Natural killer cell (primary cell): ENCODE measurements around the gene CTBS. TPM values are rescaled to one million over a fixed set of nuclear protein-coding genes. Genes with fewer than 3 reads are reported as not detected.

ENCODE experiments used
- ATAC-seq, 3 donors: fragments of 150-1000 bp in 2 of 3; fragments of 200-7000 bp in 1 of 3; cut with Tn5 transposase; 1 replicate in 1 of 3; 2 replicates in 2 of 3; pipeline ENCODE4 v1.10.0; 2021; ENCODE audit warnings: mild to moderate bottlenecking in 2 of 3, moderate library complexity in 2 of 3
- DNase-seq, 2 donors: peaks; one replicate each; pipeline versions ENCODE4 v3.0.0 to v3.0.0-alpha.2; 2013 to 2021; ENCODE audit warnings: mixed read lengths in 1 of 2
- H3K27ac ChIP-seq: one replicate; pipeline ENCODE4 v1.5.1; 2013; ENCODE audit warnings: mild to moderate bottlenecking, low read length
- H3K27me3 ChIP-seq: one replicate; pipeline ENCODE4 v1.6.1; 2013; ENCODE audit warnings: low read length; ENCODE audit not compliant: control insufficient read depth, insufficient read depth
- H3K36me3 ChIP-seq: one replicate; pipeline ENCODE4 v1.6.1; 2013; ENCODE audit warnings: low read length; ENCODE audit not compliant: control insufficient read depth, insufficient read depth
- H3K4me1 ChIP-seq: one replicate; pipeline ENCODE4 v1.6.1; 2013; ENCODE audit warnings: low read length; ENCODE audit not compliant: control insufficient read depth, insufficient read depth
- H3K4me3 ChIP-seq: one replicate; pipeline ENCODE4 v1.5.1; 2013; ENCODE audit warnings: low read length
- H3K9me3 ChIP-seq: one replicate; pipeline ENCODE4 v1.6.1; 2013; ENCODE audit warnings: low read length; ENCODE audit not compliant: control insufficient read depth, insufficient read depth
- H3K27ac Mint-ChIP-seq, 2 donors: one replicate each; pipeline ENCODE4 v1.8.0; 2022; ENCODE audit warnings: mild to moderate bottlenecking in 2 of 2, mixed read lengths in 2 of 2, moderate library complexity in 1 of 2
- H3K27me3 Mint-ChIP-seq, 2 donors: one replicate each; pipeline ENCODE4 v1.8.0; 2022; ENCODE audit warnings: low read depth in 2 of 2, mixed read lengths in 2 of 2
- H3K36me3 Mint-ChIP-seq: one replicate; pipeline ENCODE4 v1.8.0; 2022; ENCODE audit warnings: mixed read lengths
- H3K4me1 Mint-ChIP-seq, 2 donors: one replicate each; pipeline ENCODE4 v1.8.0; 2022; ENCODE audit warnings: mixed read lengths in 2 of 2
- H3K4me3 Mint-ChIP-seq: one replicate; pipeline ENCODE4 v1.8.0; 2022; ENCODE audit warnings: mild to moderate bottlenecking, moderate library complexity, mixed read lengths
- H3K9me3 Mint-ChIP-seq, 2 donors: one replicate each; pipeline ENCODE4 v1.8.0; 2022; ENCODE audit warnings: mixed read lengths in 2 of 2
- CTCF ChIP-seq: fragments of 200-600 bp; IDR thresholded peaks from one replicate; pipeline ENCODE4 v1.8.0; 2022; ENCODE audit warnings: antibody characterized with exemption
- WGBS: methylation state at CpG from one replicate; pipeline ENCODE4 v1.1.7; 2013; ENCODE audit warnings: missing lambda C conversion rate; ENCODE audit not compliant: insufficient coverage; 5-methylcytosine and 5-hydroxymethylcytosine counted together
- intact Hi-C: fragments of 100-400 bp; cut with micrococcal nuclease; formaldehyde crosslinking; loops from one replicate; pipeline ENCODE4 v1.14.2; 2022
- total RNA-seq, 4 donors: library from RNA; stranded (reverse); fragments of 120-200 nt in 1 of 4; gene quantifications; one replicate each; pipeline versions ENCODE4 v1.2.3 to v1.2.4, GENCODE V29; 2013 to 2022

The CTBS gene
- total RNA-seq, 3 donors from 2014 or later (not counting 1 experiment from before 2014, with no cell fraction given) = 14.4 to 19.9 (median 17.1) TPM

DNA sequence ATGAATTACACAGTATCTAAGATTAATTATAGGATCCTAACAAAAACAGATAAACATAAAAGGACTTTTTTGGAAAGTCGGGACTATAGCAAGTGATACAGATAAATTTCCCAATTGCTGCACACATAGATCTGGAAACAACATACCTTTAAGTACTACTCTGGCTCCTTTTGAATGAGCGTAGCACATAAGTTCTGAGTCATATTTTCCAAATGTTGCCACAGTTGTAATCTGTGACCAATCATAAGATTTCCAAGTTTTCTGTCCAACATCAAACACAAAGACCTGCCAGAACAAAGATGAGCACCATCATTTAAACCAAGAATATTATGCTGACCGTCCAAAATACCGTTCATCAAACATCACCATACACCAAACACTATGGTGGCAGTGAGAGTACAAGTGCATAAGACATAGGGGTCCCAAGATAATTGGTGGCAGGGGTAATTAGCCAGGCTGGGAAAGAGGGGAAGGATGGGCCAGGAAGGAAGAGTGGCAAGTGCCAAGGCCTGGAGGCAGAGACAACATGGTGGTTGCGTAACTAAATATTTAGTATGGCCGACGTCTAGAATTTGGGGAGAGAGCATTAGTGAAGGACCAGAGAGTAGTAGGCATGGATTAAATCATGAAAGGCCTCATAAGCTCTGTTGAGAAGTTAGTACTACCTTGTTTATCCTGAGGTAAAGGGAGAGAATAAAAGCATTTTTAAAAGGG, 3.6 kb downstream of the CTBS start:
- TF ChIP-seq CTCF = no peak
- H3K4me1 ChIP-seq = peaks cover 16% of the 10 kb centered on the region
- WGBS = 93% methylated on average over 5 of the region's 7 CpGs
- intact Hi-C loops = loop anchor here (5.0 kb wide), 2 partner anchors 133 to 428 kb away; partner anchors contain the start of gene PRKACB
- Mint-ChIP-seq H3K4me1 (peaks cover 48 to 50% of the 10 kb centered on the region in 2 donors), H3K27ac (no peak overlapping the region), H3K27me3 (no peaks in the 10 kb centered on the region), H3K9me3 (no peaks in the 10 kb centered on the region), H3K36me3 (peaks cover 6% of the 10 kb centered on the region), H3K4me3 (no peak overlapping the region)
- DNase-seq = no peak
- no peak overlapping the region for H3K4me3 ChIP-seq
- no peak for ATAC-seq
- no peaks in the 10 kb centered on the region for H3K9me3 ChIP-seq
- no peaks in the 10 kb centered on the region for H3K27me3 ChIP-seq
- H3K27ac ChIP-seq = no peak overlapping the region
- H3K36me3 ChIP-seq = peaks cover 24% of the 10 kb centered on the region

DNA sequence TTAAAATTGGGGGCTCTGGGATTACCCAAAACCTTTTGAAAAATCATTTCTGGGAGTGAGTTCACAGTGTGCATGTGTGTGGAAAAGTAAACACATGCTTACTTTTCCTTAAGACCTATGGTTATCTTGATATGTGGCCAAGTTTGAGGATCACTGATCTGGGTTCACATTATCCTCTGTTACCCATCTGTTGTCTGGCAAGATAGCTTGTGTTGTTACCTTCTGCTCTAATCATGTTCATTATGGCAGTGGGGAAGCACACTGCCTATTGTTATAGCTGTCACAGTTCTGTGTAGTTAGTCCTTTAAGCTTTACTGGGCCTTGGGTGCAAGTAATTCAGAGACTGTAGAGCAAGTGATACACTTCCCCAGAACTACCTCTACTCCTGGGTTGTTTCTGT, 5.0 kb downstream of the CTBS start:
- no peak for DNase-seq
- intact Hi-C loops = no loop called here
- TF ChIP-seq CTCF = no peak
- Histone ChIP-seq H3K9me3 (no peaks in the 10 kb centered on the region), H3K36me3 (peaks cover 30% of the 10 kb centered on the region), H3K27me3 (no peaks in the 10 kb centered on the region), H3K4me1 (peaks cover 11% of the 10 kb centered on the region), H3K27ac (no peak overlapping the region), H3K4me3 (no peak overlapping the region)
- Mint-ChIP-seq H3K27me3 (no peaks in the 10 kb centered on the region), H3K4me1 (peaks cover 39 to 44% of the 10 kb centered on the region in 2 donors), H3K4me3 (no peak overlapping the region), H3K27ac (no peak overlapping the region), H3K9me3 (no peaks in the 10 kb centered on the region), H3K36me3 (peaks cover 6% of the 10 kb centered on the region)
- ATAC-seq = no peak

DNA sequence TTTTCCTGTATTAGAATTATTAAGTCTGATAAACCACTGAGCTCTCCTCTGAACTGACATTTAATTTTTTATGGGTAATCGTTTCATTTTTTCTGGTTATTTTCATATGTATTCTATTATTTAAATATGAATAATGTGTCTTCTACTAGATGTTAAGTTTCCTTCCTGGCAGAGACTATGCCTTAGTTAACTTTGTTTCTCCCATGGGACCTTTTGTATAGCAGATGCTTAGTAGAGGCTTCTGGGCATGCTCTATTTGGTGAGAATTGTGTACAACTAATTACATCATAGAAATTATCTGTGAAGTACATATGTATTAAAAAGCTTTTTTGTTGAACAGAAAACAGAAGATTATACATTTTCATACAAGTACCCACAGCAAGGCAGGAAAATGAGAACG, 23.4 kb downstream of the CTBS start:
- Histone ChIP-seq H3K4me3 (no peak overlapping the region), H3K9me3 (no peaks in the 10 kb centered on the region), H3K4me1 (no peaks in the 10 kb centered on the region), H3K27me3 (no peaks in the 10 kb centered on the region), H3K36me3 (peaks cover 10% of the 10 kb centered on the region), H3K27ac (no peak overlapping the region)
- H3K4me1 Mint-ChIP-seq = no peaks in the 10 kb centered on the region
- H3K4me3 Mint-ChIP-seq = no peak overlapping the region
- intact Hi-C loops = no loop called here
- H3K27ac Mint-ChIP-seq = no peak overlapping the region
- no peaks in the 10 kb centered on the region for H3K36me3 Mint-ChIP-seq
- ATAC-seq (no peak), DNase-seq (no peak)
- no peaks in the 10 kb centered on the region for H3K27me3 Mint-ChIP-seq
- TF ChIP-seq CTCF = no peak
- no CpG with 5 or more reads among the region's 2 CpGs for WGBS
- H3K9me3 Mint-ChIP-seq = no peaks in the 10 kb centered on the region

DNA sequence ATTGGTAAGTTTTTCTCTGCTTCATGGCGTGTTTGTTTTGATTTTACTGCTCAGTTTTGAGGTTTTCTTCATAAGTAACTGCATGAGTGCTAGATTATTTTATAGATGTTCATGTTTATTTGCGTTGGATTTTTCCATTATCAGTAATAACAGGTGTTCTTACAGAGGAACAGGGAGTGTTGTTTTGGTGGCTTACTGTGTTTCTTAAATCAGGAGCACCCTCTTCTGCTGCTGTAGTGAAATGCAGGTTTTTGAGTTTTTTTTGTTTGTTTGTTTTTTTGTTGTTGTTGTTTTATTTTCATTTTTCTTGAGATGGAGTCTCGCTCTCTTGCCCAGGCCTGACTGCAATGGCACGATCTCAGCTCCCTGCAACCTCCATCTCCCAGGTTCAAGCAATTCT, 32.6 kb downstream of the CTBS start:
- Histone ChIP-seq H3K27me3 (no peaks in the 10 kb centered on the region), H3K4me1 (no peaks in the 10 kb centered on the region), H3K27ac (no peak overlapping the region), H3K4me3 (no peak overlapping the region), H3K36me3 (no peaks in the 10 kb centered on the region), H3K9me3 (no peaks in the 10 kb centered on the region)
- no peak for TF ChIP-seq CTCF
- peaks cover 14% of the 10 kb centered on the region for H3K36me3 Mint-ChIP-seq
- DNase-seq (peak in 1 of 2 donors; percentile 14), ATAC-seq (no peak)
- H3K9me3 Mint-ChIP-seq = no peaks in the 10 kb centered on the region
- H3K27ac Mint-ChIP-seq = no peak overlapping the region
- WGBS = 94% methylated on average over 4 of the region's 4 CpGs
- intact Hi-C loops = no loop called here
- H3K4me1 Mint-ChIP-seq = no peaks in the 10 kb centered on the region
- H3K4me3 Mint-ChIP-seq = no peak overlapping the region
- no peaks in the 10 kb centered on the region for H3K27me3 Mint-ChIP-seq
